Progenitor cell of endocrine pancreas (in vitro differentiated cells): ENCODE data around the gene POGK. TPM values are rescaled to one million over a fixed set of nuclear protein-coding genes. Genes with fewer than 3 reads are reported as not detected.
"Not testable (repeated sequence)": the region's sequence is repeated elsewhere in the genome, so short reads cannot be mapped to it uniquely, and the experiment has no call there.

Source experiments
- DNase-seq: peaks from one replicate; pipeline ENCODE4 v3.0.0; 2021; ENCODE audit warnings: low spot score; ENCODE audit not compliant: unreplicated experiment
- H3K27ac Mint-ChIP-seq: 2 replicates; pipeline ENCODE4 v1.8.0; 2021; ENCODE audit warnings: mild to moderate bottlenecking, moderate library complexity, mixed read lengths
- H3K27me3 Mint-ChIP-seq: 2 replicates; pipeline ENCODE4 v1.8.0; 2021; ENCODE audit warnings: mixed read lengths
- H3K36me3 Mint-ChIP-seq: 2 replicates; pipeline ENCODE4 v1.8.0; 2022; ENCODE audit warnings: mixed read lengths; ENCODE audit not compliant: insufficient read depth
- H3K4me1 Mint-ChIP-seq: 2 replicates; pipeline ENCODE4 v1.8.0; 2021; ENCODE audit warnings: low read depth, mixed read lengths
- H3K4me3 Mint-ChIP-seq: 2 replicates; pipeline ENCODE4 v1.8.0; 2021; ENCODE audit warnings: low read depth, mild to moderate bottlenecking, moderate library complexity, mixed read lengths
- H3K9me3 Mint-ChIP-seq: 2 replicates; pipeline ENCODE4 v1.8.0; 2021; ENCODE audit warnings: low read depth, mixed read lengths
- total RNA-seq: library from RNA; stranded (reverse); gene quantifications from 2 replicates; pipeline ENCODE4 v1.2.1, GENCODE V29; 2021
- TF ChIP-seq, protein P1 (sequence below): fragments of 200-600 bp; sonication (generic); IDR thresholded peaks from one replicate; pipeline ENCODE4 v1.5.0; 2021; ENCODE audit warnings: antibody characterized with exemption, mild to moderate bottlenecking; ENCODE audit not compliant: unreplicated experiment

POGK gene
- total RNA-seq, 1 donor from 2014 or later, result 49.9 TPM

DNA sequence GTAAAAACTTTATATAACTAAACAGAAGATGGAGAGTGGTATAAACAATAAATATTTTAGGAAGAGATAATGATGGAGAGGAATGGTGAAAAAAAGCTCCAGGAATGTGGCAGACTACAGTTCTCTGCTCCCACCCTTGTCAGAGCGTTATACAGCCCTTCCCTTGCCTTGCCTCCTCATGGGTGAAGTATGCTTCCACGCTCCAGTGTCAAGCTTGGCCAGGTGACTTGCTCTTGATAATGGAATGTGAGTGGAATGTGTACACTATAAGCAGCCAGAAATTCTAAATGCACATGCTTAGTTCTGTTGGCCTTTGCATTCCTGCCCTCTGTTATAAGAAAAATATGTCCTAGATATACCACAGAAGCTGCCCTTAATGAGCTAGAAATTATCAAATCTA is 24.7 kb upstream of the POGK start:
- Mint-ChIP-seq H3K4me1 (peaks cover 12% of the 10 kb centered on the region), H3K27ac (no peak overlapping the region), H3K36me3 (no peaks in the 10 kb centered on the region), H3K27me3 (no peaks in the 10 kb centered on the region), H3K4me3 (no peak overlapping the region), H3K9me3 (peaks cover 5% of the 10 kb centered on the region)
- TF ChIP-seq, protein P1, sequence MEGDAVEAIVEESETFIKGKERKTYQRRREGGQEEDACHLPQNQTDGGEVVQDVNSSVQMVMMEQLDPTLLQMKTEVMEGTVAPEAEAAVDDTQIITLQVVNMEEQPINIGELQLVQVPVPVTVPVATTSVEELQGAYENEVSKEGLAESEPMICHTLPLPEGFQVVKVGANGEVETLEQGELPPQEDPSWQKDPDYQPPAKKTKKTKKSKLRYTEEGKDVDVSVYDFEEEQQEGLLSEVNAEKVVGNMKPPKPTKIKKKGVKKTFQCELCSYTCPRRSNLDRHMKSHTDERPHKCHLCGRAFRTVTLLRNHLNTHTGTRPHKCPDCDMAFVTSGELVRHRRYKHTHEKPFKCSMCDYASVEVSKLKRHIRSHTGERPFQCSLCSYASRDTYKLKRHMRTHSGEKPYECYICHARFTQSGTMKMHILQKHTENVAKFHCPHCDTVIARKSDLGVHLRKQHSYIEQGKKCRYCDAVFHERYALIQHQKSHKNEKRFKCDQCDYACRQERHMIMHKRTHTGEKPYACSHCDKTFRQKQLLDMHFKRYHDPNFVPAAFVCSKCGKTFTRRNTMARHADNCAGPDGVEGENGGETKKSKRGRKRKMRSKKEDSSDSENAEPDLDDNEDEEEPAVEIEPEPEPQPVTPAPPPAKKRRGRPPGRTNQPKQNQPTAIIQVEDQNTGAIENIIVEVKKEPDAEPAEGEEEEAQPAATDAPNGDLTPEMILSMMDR, result no peak
- DNase-seq, result no peak

DNA sequence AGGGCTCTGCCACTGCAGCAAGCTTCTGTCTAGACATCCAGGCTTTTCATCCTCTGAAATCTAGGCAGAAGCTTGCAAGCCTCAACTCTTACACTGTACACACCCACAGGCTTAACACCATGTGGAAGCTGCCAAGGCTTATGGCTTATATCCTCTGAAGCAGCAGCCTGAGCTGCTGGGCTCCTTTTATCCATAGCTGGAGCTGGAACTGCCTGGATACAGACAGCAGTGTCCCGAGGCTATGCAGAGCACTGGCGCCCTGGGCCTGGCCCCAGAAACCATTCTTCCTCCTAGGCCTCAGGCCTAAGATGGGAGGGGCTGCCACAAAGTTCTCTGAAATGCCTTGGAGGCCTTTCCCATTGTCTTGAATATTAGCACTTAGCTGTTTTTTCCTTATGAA is 19.3 kb upstream of the POGK start:
- no peak for DNase-seq
- TF ChIP-seq, protein P1, result no peak
- H3K4me1 Mint-ChIP-seq, result no peaks in the 10 kb centered on the region
- H3K36me3 Mint-ChIP-seq, result no peaks in the 10 kb centered on the region
- H3K9me3 Mint-ChIP-seq, result peaks cover 11% of the 10 kb centered on the region
- H3K27ac Mint-ChIP-seq, result no peak overlapping the region
- H3K4me3 Mint-ChIP-seq, result no peak overlapping the region
- H3K27me3 Mint-ChIP-seq, result no peaks in the 10 kb centered on the region

DNA sequence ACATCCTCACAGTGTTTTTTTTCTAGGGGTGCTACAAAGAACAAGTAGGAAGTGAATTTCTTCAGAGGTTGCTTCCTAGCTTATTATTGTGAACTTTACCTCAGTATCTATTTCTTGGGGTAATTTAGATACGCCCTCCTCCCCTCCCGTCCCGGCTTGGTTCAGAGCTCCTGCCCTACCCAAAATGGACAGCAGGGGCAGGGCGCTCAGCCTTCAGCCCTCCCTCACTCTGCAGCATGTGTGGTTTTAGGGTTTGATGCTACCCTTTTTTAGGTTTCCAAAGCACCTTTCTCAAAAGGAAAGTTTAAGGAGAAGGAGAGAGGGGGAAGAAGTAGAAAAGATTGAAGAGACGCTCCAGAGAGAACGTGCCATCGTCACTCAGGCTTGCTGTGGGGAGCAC is 16.9 kb upstream of the POGK start:
- DNase-seq, result no peak
- TF ChIP-seq, protein P1, result peak; percentile 37
- peaks cover 17% of the 10 kb centered on the region for H3K9me3 Mint-ChIP-seq
- H3K36me3 Mint-ChIP-seq, result no peaks in the 10 kb centered on the region
- no peaks in the 10 kb centered on the region for H3K27me3 Mint-ChIP-seq
- H3K27ac Mint-ChIP-seq, result no peak overlapping the region
- H3K4me3 Mint-ChIP-seq, result no peak overlapping the region
- H3K4me1 Mint-ChIP-seq, result no peaks in the 10 kb centered on the region

DNA sequence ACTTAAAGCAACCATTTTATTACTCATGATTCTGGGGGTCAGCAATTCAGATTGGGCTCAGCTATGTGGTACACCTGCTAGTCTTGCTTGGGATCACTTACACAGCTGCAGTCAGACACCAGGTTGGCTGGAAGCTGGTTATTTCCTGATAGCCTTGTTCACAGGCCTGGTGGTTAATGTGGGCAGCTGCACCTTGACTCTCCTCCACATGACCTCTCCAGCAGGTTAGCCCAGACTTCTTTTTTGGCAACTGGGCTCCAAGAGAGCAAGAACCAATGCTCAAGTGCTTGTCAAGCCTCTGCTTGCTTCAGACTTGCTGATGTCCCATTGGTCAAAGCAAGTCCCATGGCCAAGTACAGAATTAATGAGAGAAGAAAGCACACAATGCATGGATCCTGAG is 11.8 kb upstream of the POGK start:
- Mint-ChIP-seq H3K9me3 (peaks cover 24% of the 10 kb centered on the region), H3K4me1 (no peaks in the 10 kb centered on the region), H3K27ac (no peak overlapping the region), H3K4me3 (no peak overlapping the region), H3K27me3 (no peaks in the 10 kb centered on the region), H3K36me3 (no peaks in the 10 kb centered on the region)
- no peak for DNase-seq
- TF ChIP-seq, protein P1, result no peak

DNA sequence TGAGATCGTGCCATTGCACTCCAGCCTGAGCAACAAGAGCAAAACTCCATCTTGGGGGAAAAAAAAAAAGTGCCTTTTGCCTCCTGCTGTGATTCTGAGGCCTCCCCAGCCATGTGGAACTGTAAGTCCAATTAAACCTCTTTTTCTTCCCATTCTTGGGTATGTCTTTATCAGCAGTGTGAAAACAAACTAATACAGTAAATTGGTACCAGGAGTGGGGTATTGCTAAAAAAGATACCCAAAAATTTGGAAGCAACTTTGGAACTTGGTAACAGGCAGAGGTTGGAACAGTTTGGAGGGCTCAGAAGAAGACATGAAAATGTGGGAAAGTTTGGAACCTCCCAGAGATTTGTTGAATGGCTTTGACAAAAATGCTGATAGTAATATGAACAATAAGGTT is 9.5 kb upstream of the POGK start:
- H3K9me3 Mint-ChIP-seq, result peaks cover 21% of the 10 kb centered on the region
- H3K27ac Mint-ChIP-seq, H3K27me3 Mint-ChIP-seq, DNase-seq, H3K36me3 Mint-ChIP-seq, H3K4me3 Mint-ChIP-seq, H3K4me1 Mint-ChIP-seq: not testable (repeated sequence)

DNA sequence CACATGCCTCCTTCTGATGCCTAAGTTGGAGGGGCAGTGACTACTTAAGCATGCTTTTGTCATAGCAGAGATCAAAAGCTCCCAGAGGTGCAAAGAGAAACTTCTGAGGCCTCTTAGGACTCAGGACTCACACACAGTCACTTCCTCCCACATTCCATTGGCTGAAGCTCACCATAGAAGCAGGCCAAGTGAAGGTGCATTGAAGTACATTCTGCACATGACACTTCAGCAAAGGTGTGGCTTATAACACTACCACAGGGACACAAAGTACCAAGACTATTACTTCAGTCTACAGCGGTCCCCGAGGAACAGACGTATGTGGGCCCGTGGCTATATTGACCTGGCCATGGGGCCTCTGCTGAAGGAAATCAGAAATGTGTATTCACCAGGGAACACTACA is 2.5 kb upstream of the POGK start:
- H3K27me3 Mint-ChIP-seq, result peaks cover 11% of the 10 kb centered on the region
- DNase-seq, result no peak
- no peak overlapping the region for H3K4me3 Mint-ChIP-seq
- H3K9me3 Mint-ChIP-seq, result no peaks in the 10 kb centered on the region
- no peak overlapping the region for H3K27ac Mint-ChIP-seq
- H3K4me1 Mint-ChIP-seq, result peaks cover 25% of the 10 kb centered on the region
- TF ChIP-seq, protein P1, result no peak
- peaks cover 6% of the 10 kb centered on the region for H3K36me3 Mint-ChIP-seq
